Ectodermal cell (in vitro differentiated cells): ENCODE data around the gene AGPAT4.

ENCODE experiments used
- H3K27ac ChIP-seq: 2 replicates; pipeline ENCODE4 v1.7.0; 2013; ENCODE audit warnings: mild to moderate bottlenecking, low read depth, low read length; ENCODE audit not compliant: insufficient read depth, poor library complexity, severe bottlenecking
- H3K27me3 ChIP-seq: 2 replicates; pipeline ENCODE4 v1.7.0; 2013; ENCODE audit warnings: mild to moderate bottlenecking, low read length; ENCODE audit not compliant: insufficient read depth, control insufficient read depth, poor library complexity, severe bottlenecking
- H3K36me3 ChIP-seq: one replicate; pipeline ENCODE4 v1.7.0; 2013; ENCODE audit warnings: low read length; ENCODE audit not compliant: control insufficient read depth, insufficient read depth
- H3K4me1 ChIP-seq: one replicate; pipeline ENCODE4 v1.7.0; 2013; ENCODE audit warnings: low read length; ENCODE audit not compliant: control insufficient read depth, insufficient read depth
- H3K4me3 ChIP-seq: 2 replicates; pipeline ENCODE4 v1.7.0; 2013; ENCODE audit warnings: low read depth, low read length, control low read depth; ENCODE audit not compliant: insufficient read depth
- H3K9me3 ChIP-seq: 2 replicates; pipeline ENCODE4 v1.7.0; 2013; ENCODE audit warnings: mild to moderate bottlenecking, low read length, moderate library complexity; ENCODE audit not compliant: control insufficient read depth
- WGBS, 2 experiments: methylation state at CpG; one replicate each; pipeline ENCODE4 v1.1.7; 2013; ENCODE audit warnings: missing lambda C conversion rate in 2 of 2; 5-methylcytosine and 5-hydroxymethylcytosine counted together

The AGPAT4 gene

DNA sequence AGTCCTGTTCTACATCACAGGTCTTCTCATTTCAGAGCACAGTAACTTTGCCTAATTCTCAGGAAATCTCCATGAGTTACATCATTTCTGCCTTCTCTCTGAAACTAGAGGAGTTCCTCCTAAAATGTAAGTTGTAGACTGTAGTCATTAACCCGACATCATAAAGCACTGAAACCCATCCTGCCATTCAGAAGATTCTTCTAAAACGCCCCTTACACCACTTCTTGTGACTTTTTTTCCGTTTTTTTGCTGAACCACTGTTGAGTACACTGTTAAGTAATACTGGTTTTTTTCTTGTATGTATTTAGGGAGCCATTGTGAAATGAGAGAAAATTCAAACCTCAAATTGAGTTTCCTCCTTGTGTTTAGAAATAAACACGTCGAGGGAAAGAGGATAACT is 164.9 kb downstream of the AGPAT4 start:
- no peaks in the 10 kb centered on the region for H3K27me3 ChIP-seq
- 80 to 86% methylated on average over 5 of the region's 5 CpGs for WGBS, 2 experiments
- no peaks in the 10 kb centered on the region for H3K4me1 ChIP-seq
- H3K9me3 ChIP-seq: no peaks in the 10 kb centered on the region
- no peak overlapping the region for H3K4me3 ChIP-seq
- H3K27ac ChIP-seq: no peak overlapping the region
- peaks cover 60% of the 10 kb centered on the region for H3K36me3 ChIP-seq

GRCh38 chr6:161107779-161108730 is 165.8 kb downstream of the AGPAT4 start:
- H3K27me3 ChIP-seq: no peaks in the 10 kb centered on the region
- H3K4me3 ChIP-seq: no peak overlapping the region
- no peaks in the 10 kb centered on the region for H3K9me3 ChIP-seq
- H3K4me1 ChIP-seq: no peaks in the 10 kb centered on the region
- no peak overlapping the region for H3K27ac ChIP-seq
- WGBS, 2 experiments: 96 to 98% methylated on average over 22 of the region's 23 CpGs
- peaks cover 63% of the 10 kb centered on the region for H3K36me3 ChIP-seq

- WGBS, 2 experiments: 92 to 98% methylated on average over 2 of the region's 2 CpGs
- peaks cover 50% of the 10 kb centered on the region for H3K36me3 ChIP-seq
Observed at GRCh38 chr6:161105408-161105807, 168.5 kb downstream of the AGPAT4 start.

GRCh38 chr6:161104966-161105365 is 168.9 kb downstream of the AGPAT4 start:
- no peak overlapping the region for H3K4me3 ChIP-seq
- no peaks in the 10 kb centered on the region for H3K9me3 ChIP-seq
- H3K27ac ChIP-seq: no peak overlapping the region
- H3K36me3 ChIP-seq: peaks cover 45% of the 10 kb centered on the region
- no peaks in the 10 kb centered on the region for H3K27me3 ChIP-seq
- H3K4me1 ChIP-seq: no peaks in the 10 kb centered on the region

More at GRCh38 chr6:161105408-161105807, 168.5 kb downstream of the AGPAT4 start:
- no peaks in the 10 kb centered on the region for H3K9me3 ChIP-seq
- H3K4me1 ChIP-seq: no peaks in the 10 kb centered on the region
- no peaks in the 10 kb centered on the region for H3K27me3 ChIP-seq
- no peak overlapping the region for H3K4me3 ChIP-seq
- H3K27ac ChIP-seq: no peak overlapping the region

- H3K4me3 ChIP-seq: no peak overlapping the region
- H3K36me3 ChIP-seq: peaks cover 34% of the 10 kb centered on the region
- H3K27ac ChIP-seq: no peak overlapping the region
- H3K9me3 ChIP-seq: no peaks in the 10 kb centered on the region
- no peaks in the 10 kb centered on the region for H3K4me1 ChIP-seq
- no peaks in the 10 kb centered on the region for H3K27me3 ChIP-seq
- 94 to 95% methylated on average over 4 of the region's 4 CpGs for WGBS, 2 experiments
Observed at GRCh38 chr6:161103475-161103874, 170.4 kb downstream of the AGPAT4 start.

- 94 to 95% methylated on average over 7 of the region's 7 CpGs for WGBS, 2 experiments
- H3K27ac ChIP-seq: no peak overlapping the region
- H3K9me3 ChIP-seq: no peaks in the 10 kb centered on the region
- H3K4me1 ChIP-seq: no peaks in the 10 kb centered on the region
- H3K27me3 ChIP-seq: no peaks in the 10 kb centered on the region
- H3K36me3 ChIP-seq: peaks cover 22% of the 10 kb centered on the region
- H3K4me3 ChIP-seq: no peak overlapping the region
Observed at GRCh38 chr6:161101517-161101916, 172.3 kb downstream of the AGPAT4 start.

DNA sequence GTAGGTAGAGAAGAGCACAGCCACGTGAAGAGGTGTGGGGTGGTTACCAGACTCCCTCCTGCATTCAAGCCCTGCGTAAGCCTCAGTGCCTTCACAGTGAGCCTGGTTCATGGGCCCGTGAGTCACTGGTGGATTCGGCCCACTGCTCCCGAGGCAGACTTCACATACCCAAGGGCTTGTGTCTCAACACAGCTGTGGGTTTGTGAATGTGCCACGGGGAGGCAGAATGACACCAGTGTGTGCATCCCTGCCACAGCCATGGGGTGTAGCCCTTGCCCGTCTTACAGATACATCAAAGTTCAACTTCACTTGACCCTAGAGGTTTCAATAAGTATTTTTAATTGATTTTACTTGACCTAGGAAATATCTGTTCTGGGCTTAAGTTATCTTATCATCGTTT is 173.8 kb downstream of the AGPAT4 start:
- no peak overlapping the region for H3K4me3 ChIP-seq
- H3K9me3 ChIP-seq: no peaks in the 10 kb centered on the region
- no peak overlapping the region for H3K27ac ChIP-seq
- WGBS, 2 experiments: 96% methylated on average over 7 to 8 of the region's 8 CpGs
- H3K4me1 ChIP-seq: no peaks in the 10 kb centered on the region
- no peaks in the 10 kb centered on the region for H3K27me3 ChIP-seq
- peaks cover 11% of the 10 kb centered on the region for H3K36me3 ChIP-seq

- Histone ChIP-seq H3K27ac (no peak overlapping the region), H3K36me3 (peaks cover 12% of the 10 kb centered on the region), H3K4me3 (no peak overlapping the region), H3K4me1 (no peaks in the 10 kb centered on the region), H3K9me3 (no peaks in the 10 kb centered on the region), H3K27me3 (no peaks in the 10 kb centered on the region)
Observed at GRCh38 chr6:161095916-161096315, 177.9 kb downstream of the AGPAT4 start.

DNA sequence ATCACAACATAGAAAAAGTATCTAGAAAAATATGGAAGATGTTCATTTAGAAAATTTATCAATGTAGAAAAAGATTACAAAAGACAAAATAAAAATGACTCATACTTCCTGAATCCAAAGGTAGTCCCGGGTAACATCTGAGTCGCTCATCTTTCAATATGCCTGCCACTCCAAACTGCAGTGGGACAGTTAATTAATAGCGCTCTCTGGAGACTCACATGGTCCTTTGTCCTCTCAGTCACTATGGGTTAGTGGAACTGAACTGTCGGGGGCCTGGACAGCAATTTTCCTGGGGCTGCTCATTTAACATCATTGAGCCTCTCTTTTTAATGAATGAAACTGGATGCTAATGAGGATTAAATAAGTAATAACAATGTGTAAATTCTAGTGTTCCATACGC is 178.9 kb downstream of the AGPAT4 start:
- Histone ChIP-seq H3K9me3 (no peaks in the 10 kb centered on the region), H3K36me3 (peaks cover 14% of the 10 kb centered on the region), H3K4me3 (no peak overlapping the region), H3K27me3 (no peaks in the 10 kb centered on the region), H3K4me1 (no peaks in the 10 kb centered on the region), H3K27ac (no peak overlapping the region)
- WGBS, 2 experiments: 86 to 87% methylated on average over 5 of the region's 5 CpGs

DNA sequence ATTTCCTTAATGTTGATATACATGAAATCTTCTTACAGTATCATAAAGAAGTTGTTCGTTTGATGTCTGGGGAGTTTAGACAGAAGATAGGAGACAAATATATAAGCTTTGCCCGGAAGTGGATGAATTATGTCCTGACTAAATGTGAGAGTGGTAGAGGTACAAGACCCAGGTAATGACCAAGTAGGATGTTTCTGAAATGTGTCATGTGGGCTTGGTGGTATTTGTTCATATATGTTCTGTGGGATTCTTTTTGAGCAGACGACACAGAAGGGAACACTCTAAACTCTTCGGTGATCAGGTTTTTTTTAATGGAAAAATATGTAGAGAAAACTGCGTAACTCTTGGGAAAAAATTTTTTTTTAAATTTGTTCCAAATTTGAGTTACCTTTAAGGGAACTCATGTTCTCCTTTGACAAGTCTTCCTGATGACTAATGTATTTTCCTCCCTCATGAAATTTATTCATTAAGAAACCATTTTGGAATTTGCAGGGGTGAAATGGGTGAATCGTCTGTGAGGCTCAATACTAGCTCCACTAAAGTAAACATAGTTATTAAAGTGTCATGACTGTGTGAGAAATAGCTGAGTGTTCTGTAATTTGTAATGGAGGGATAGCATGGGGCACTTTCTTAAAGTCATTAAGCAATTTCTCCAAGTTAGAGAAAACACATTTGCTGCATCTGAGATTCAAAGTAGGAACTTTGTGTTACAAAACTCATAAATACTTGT is 181.7 kb downstream of the AGPAT4 start:
- H3K27me3 ChIP-seq: no peaks in the 10 kb centered on the region
- no peak overlapping the region for H3K27ac ChIP-seq
- peaks cover 30% of the 10 kb centered on the region for H3K36me3 ChIP-seq
- H3K4me3 ChIP-seq: no peak overlapping the region
- H3K9me3 ChIP-seq: no peaks in the 10 kb centered on the region
- H3K4me1 ChIP-seq: no peaks in the 10 kb centered on the region
- 96 to 98% methylated on average over 6 of the region's 6 CpGs for WGBS, 2 experiments
